WTC11 (cell line): Measurements from ENCODE around the gene PLCB3. TPM values are rescaled to one million over a fixed set of nuclear protein-coding genes. Genes with fewer than 3 reads are reported as not detected.

Source experiments
- AFF4 ChIP-seq: sonication (generic); formaldehyde crosslinking; IDR thresholded peaks from 2 replicates; pipeline ENCODE4 v1.8.1; 2023; ENCODE audit warnings: mild to moderate bottlenecking, missing genetic modification reagents, borderline replicate concordance
- ARID4B ChIP-seq: sonication (generic); formaldehyde crosslinking; IDR thresholded peaks from 2 replicates; pipeline ENCODE4 v1.8.0; 2023; ENCODE audit warnings: missing genetic modification reagents, mild to moderate bottlenecking, borderline replicate concordance
- ATF3 ChIP-seq: sonication (generic); formaldehyde crosslinking; conservative IDR thresholded peaks from 2 replicates; pipeline ENCODE4 v1.8.1; 2022; ENCODE audit warnings: mild to moderate bottlenecking, missing genetic modification reagents
- CREM ChIP-seq: sonication (generic); formaldehyde crosslinking; IDR thresholded peaks from 2 replicates; pipeline ENCODE4 v1.8.1; 2022; ENCODE audit warnings: mild to moderate bottlenecking, missing genetic modification reagents, moderate library complexity
- FOXP4 ChIP-seq: sonication (generic); formaldehyde crosslinking; IDR thresholded peaks from 2 replicates; pipeline ENCODE4 v1.8.0; 2022; ENCODE audit warnings: mild to moderate bottlenecking, missing genetic modification reagents
- GRHL2 ChIP-seq: fragments of 250-450 bp; sonication (Bioruptor Pico); IDR thresholded peaks from 2 replicates; pipeline ENCODE4 v1.8.0; 2022; ENCODE audit warnings: mild to moderate bottlenecking, moderate library complexity; ENCODE audit not compliant: insufficient replicate concordance, severe bottlenecking
- GTF2I ChIP-seq: fragments of 250-450 bp; sonication (Bioruptor Pico); conservative IDR thresholded peaks from 2 replicates; pipeline ENCODE4 v1.4.0; 2021; ENCODE audit warnings: mild to moderate bottlenecking
- JAZF1 ChIP-seq: fragments of 250-450 bp; sonication (Bioruptor Pico); IDR thresholded peaks from 2 replicates; pipeline ENCODE4 v1.9.0; 2021; ENCODE audit warnings: moderate library complexity, mild to moderate bottlenecking, inconsistent platforms
- JUN ChIP-seq: sonication (generic); formaldehyde crosslinking; IDR thresholded peaks from 2 replicates; pipeline ENCODE4 v1.8.0; 2023; ENCODE audit warnings: mild to moderate bottlenecking, missing genetic modification reagents
- KAT7 ChIP-seq: sonication (generic); formaldehyde crosslinking; IDR thresholded peaks from 2 replicates; pipeline ENCODE4 v1.8.1; 2023; ENCODE audit warnings: missing genetic modification reagents, mild to moderate bottlenecking, borderline replicate concordance
- NR3C1 ChIP-seq: sonication (generic); formaldehyde crosslinking; conservative IDR thresholded peaks from 2 replicates; pipeline ENCODE4 v1.8.1; 2023; ENCODE audit warnings: low read depth, mild to moderate bottlenecking, missing genetic modification reagents
- OVOL2 ChIP-seq: fragments of 250-450 bp; sonication (Bioruptor Pico); IDR thresholded peaks from 2 replicates; pipeline ENCODE4 v1.9.0; 2021; ENCODE audit warnings: mild to moderate bottlenecking, borderline replicate concordance
- PRDM15 ChIP-seq: sonication (generic); formaldehyde crosslinking; IDR thresholded peaks from 2 replicates; pipeline ENCODE4 v1.8.0; 2022; ENCODE audit warnings: missing genetic modification reagents
- RELA ChIP-seq: sonication (generic); formaldehyde crosslinking; IDR thresholded peaks from 2 replicates; pipeline ENCODE4 v1.8.1; 2022; ENCODE audit warnings: missing genetic modification reagents, mild to moderate bottlenecking, borderline replicate concordance
- SMAD3 ChIP-seq: sonication (generic); formaldehyde crosslinking; IDR thresholded peaks from 2 replicates; pipeline ENCODE4 v1.8.0; 2022; ENCODE audit warnings: missing genetic modification reagents, mild to moderate bottlenecking, borderline replicate concordance
- SOX15 ChIP-seq: fragments of 250-450 bp; sonication (Bioruptor Pico); IDR thresholded peaks from 2 replicates; pipeline ENCODE4 v1.9.0; 2021; ENCODE audit warnings: mild to moderate bottlenecking
- TCF7 ChIP-seq: sonication (generic); formaldehyde crosslinking; IDR thresholded peaks from 2 replicates; pipeline ENCODE4 v1.8.0; 2022; ENCODE audit warnings: mild to moderate bottlenecking, low read depth, missing genetic modification reagents, moderate library complexity
- TEAD4 ChIP-seq: sonication (generic); formaldehyde crosslinking; IDR thresholded peaks from 2 replicates; pipeline ENCODE4 v1.8.0; 2022; ENCODE audit warnings: mild to moderate bottlenecking, missing genetic modification reagents
- ZNF281 ChIP-seq: sonication (generic); formaldehyde crosslinking; IDR thresholded peaks from 2 replicates; pipeline ENCODE4 v1.8.0; 2023; ENCODE audit warnings: mild to moderate bottlenecking, missing genetic modification reagents
- ZNF416 ChIP-seq: fragments of 250-450 bp; sonication (Bioruptor Pico); IDR thresholded peaks from 2 replicates; pipeline ENCODE4 v1.9.0; 2021; ENCODE audit warnings: mild to moderate bottlenecking, inconsistent platforms
- total RNA-seq: library from RNA; stranded (reverse); gene quantifications from 3 replicates; pipeline ENCODE4 v1.2.3, GENCODE V29; 2021

The PLCB3 gene
- total RNA-seq, 1 experiment from 2014 or later, result 97.4 TPM

- TF ChIP-seq PRDM15 (CRISPR knock-in tag), result no peak
- TF ChIP-seq ZNF416 (CRISPR knock-in tag), result no peak
- no peak for TF ChIP-seq GTF2I (CRISPR knock-in tag)
- TF ChIP-seq KAT7, result peak; percentile 68; the same call in 1 of the 2 replicates
- TF ChIP-seq GRHL2 (CRISPR knock-in tag), result no peak
- no peak for TF ChIP-seq ATF3 (CRISPR knock-in tag)
- no peak for TF ChIP-seq TEAD4 (CRISPR knock-in tag)
- no peak for TF ChIP-seq TCF7 (CRISPR knock-in tag)
- TF ChIP-seq ARID4B (CRISPR knock-in tag), result no peak
- TF ChIP-seq JUN (CRISPR knock-in tag), result no peak
- TF ChIP-seq CREM, result 0 out of 2 replicates have a peak, but pooled peaks have one; percentile 20
- no peak for TF ChIP-seq SOX15 (CRISPR knock-in tag)
- no peak for TF ChIP-seq SMAD3 (CRISPR knock-in tag)
- no peak for TF ChIP-seq JAZF1 (CRISPR knock-in tag)
- TF ChIP-seq AFF4 (CRISPR knock-in tag), result no peak
- TF ChIP-seq FOXP4 (CRISPR knock-in tag), result no peak; the same call in 1 of the 2 replicates
- TF ChIP-seq RELA, result 0 out of 2 replicates have a peak, but pooled peaks have one; percentile 29
- 0 out of 2 replicates have a peak, but pooled peaks have one; percentile 31 for TF ChIP-seq ZNF281
- TF ChIP-seq OVOL2 (CRISPR knock-in tag), result no peak
- no peak for TF ChIP-seq NR3C1
Observed at GRCh38 chr11:64241491-64242374, 9.6 kb upstream of the PLCB3 start (continued).
